HG03045 (cell line): ENCODE data around the gene LYSMD3.

Experiments used
- ATAC-seq: cut with Tn5 transposase; IDR thresholded peaks from one replicate; pipeline ENCODE4 v1.9.1; 2021; ENCODE audit warnings: mild to moderate bottlenecking, moderate library complexity; ENCODE audit not compliant: unreplicated experiment

Gene LYSMD3

GRCh38 chr5:90548069-90548593, 18.7 kb upstream of the LYSMD3 start:
- no peak for ATAC-seq

DNA sequence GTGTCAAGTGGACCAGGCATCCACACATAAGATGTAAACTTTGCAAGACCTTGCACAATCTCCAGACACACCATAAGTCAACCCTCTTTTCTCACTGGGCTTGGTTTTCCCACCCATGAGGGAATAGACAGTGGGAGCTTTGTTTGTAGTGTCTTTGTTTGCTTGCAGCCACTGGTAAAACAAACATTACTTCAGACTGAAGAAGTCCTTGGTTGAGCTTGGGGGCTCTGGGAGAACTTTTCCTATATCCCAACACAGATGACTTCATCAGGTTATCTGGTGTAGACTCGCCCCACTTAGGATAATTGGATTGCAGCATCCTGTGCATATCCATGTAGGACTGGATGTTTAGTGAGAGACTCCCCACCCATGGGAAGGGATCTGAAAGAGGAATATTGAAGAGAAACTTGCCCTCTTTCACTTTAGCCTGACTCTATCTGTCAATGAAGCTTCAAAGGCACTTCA, 17.7 kb upstream of the LYSMD3 start:
- no peak for ATAC-seq

GRCh38 chr5:90546216-90546837, 16.9 kb upstream of the LYSMD3 start:
- ATAC-seq: no peak

GRCh38 chr5:90545511-90545910, 16.1 kb upstream of the LYSMD3 start:
- ATAC-seq: no peak

DNA sequence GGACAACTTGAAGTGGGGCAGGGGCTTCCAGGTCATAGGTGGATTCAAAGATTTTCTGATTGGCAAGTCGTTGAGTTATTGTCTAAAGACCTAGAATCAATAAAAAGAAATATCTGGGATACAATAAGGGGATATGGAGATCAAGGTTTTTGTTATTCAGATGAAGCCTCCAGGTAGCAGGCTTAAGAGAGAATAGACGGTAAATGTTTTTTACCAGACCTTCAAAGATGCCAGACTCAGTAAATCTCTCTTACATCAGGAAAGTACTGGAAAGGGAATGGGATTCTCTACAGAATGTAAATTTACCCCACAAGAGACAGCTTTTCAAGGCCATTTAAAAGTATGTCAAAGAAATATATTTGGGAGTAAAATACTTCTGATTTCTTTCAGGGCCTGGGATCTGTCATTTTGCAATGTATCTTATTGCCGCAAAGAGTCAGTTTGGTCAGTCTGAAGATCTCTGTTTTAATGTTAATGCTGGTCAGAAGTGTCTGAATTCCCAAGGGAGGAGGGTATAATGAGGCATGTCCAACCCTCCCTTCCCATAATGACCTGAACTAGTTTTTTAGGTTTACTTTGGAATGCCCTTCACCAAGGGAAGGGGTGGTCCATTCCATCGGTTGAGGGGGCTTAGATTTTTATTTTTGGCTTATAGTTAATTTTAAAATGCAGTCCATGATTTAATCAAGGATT, 13.6 kb upstream of the LYSMD3 start:
- no peak for ATAC-seq

DNA sequence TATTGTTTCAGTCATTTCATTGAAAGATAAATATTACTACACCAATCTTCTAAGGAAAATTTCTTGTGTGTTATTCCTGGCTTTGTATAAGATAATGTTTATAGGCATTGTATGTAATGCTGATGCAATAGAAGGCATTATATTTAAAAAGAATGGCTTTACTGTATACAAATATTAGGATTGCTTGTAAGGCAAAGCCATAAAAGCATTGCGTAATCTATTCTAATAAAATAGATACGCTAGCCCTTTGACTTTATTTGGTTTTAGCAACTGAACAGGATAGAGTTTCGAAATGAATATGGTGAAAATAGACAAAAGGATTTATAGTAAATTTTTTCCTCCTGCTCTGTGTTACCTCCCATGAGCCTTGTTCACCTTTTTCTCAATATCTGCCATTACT, 5.5 kb upstream of the LYSMD3 start:
- no peak for ATAC-seq

DNA sequence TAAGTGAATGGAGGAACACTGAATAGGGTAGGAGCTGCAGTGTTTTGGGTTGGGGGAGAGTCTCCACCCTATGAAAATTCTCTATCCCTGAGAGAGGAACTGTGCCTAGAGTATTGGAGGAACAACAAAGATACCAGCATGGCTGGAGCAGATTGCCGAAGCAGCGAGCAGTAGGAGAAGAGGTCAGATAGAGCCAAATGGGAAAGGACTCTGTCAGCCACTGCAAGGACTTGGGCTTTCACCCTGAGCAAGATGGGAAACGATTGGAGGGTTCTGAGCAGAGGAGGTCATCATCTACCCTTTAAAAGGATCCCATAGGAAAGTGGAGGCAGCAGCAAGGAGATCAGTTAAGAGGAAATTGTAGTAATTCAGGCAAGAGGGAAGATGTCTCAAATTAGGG, 4.4 kb upstream of the LYSMD3 start:
- no peak for ATAC-seq

GRCh38 chr5:90530736-90531487, 1.5 kb upstream of the LYSMD3 start:
- no peak for ATAC-seq

- peak; percentile 55 for ATAC-seq
Observed at GRCh38 chr5:90529939-90530677, 724 bp upstream of the LYSMD3 start.

- ATAC-seq: peak; percentile 4
Observed at GRCh38 chr5:90528601-90529193, 687 bp downstream of the LYSMD3 start.

DNA sequence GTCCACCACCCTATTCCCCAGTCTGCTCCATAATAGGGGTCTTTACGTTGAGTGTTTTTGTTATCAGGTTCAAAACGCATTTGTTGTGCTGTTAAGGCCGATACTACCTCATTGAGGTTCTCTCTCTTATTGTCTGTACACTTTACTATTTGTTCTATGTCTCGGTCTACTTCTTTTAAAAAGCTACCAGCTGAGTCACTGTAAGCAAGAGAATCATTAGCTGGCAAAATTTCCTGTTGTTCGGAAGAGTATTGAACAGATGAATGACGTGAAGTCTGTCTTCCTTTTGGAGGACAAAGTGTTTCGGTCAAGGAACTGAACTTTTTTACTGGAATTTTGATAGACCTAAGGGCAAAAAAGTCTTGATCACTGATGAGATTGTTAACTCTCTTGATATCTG, 10.3 kb downstream of the LYSMD3 start:
- ATAC-seq: no peak

GRCh38 chr5:90518661-90519060, 10.7 kb downstream of the LYSMD3 start:
- no peak for ATAC-seq

DNA sequence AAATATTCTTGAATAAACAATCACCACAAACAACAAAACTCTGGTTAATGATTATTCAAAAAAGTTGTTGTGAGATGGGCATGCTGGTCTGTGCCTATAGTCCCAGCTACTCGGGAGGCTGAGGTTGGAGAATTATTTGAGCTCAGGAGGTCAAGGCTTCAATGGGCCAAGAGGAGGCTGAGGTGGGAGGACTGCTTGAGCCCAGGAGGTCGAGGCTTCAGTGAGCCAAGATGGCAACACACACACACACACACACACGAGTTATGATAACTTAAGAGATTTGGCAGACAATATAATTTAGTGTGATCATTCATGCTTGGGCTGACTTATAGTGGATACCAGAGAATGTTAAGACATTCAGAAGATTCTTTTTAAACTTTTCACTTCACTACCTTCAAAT, 14.9 kb downstream of the LYSMD3 start:
- no peak for ATAC-seq

DNA sequence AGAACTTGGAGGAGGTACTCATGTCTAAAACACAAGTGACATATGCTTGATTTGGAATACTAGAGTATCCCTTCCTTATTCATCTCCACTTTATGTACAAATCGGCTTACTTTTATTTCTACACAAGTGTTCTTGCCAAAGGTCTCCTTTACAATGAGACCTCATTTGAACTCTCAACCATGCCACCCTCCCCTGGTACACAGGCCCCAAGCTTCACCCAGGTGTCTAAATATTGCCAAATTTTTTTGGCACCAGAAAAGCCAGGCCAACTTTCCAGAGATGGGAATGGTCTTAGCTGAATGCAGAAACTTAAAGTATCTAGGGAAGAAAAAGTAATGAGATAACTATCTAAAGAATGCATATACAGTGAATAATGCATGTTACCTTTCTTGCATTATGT, 18.9 kb downstream of the LYSMD3 start:
- no peak for ATAC-seq

GRCh38 chr5:90506221-90506620, 23.2 kb downstream of the LYSMD3 start:
- no peak for ATAC-seq

GRCh38 chr5:90504743-90505142, 24.6 kb downstream of the LYSMD3 start:
- no peak for ATAC-seq

DNA sequence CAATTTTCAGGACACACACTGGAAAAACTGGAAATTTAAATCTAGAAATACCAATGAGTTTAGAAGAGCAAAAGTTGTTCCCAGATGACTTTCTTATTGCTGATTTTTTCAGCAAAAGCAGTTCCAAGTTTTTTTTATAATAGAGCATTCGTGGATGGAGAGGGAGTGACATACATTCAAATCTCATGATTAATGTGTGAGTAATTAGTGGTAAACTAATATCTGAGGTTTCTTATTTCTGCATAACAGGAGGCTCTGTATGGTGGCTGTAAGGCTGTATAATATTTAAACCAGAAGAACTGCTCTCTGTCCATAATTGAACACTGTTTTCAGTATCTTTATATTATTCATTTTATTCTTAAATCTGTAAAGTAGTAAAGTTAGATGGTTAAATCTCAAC, 25.8 kb downstream of the LYSMD3 start:
- ATAC-seq: no peak

GRCh38 chr5:90495146-90495545, 34.2 kb downstream of the LYSMD3 start:
- ATAC-seq: no peak

DNA sequence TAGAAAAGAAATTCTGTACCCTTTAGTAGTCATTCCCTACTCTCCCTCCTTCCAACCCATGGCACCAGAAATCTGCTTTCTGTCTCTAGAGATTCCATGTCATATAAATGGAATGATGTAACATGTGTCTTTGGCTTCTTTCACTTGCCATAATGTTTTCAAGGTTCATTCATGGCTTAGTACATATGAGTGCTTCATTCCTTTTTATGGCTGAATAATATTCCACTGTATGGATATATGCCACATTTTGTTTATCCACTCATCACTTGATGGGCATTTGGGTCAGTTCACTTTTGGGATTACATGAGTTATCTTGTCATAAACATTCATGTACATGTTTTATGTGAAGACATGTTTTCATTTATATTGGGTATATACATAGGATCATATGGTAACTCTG, 35.3 kb downstream of the LYSMD3 start:
- ATAC-seq: no peak

GRCh38 chr5:90488791-90489190, 40.6 kb downstream of the LYSMD3 start:
- ATAC-seq: no peak

- no peak for ATAC-seq
Observed at GRCh38 chr5:90484540-90484939, 44.8 kb downstream of the LYSMD3 start.
